Inflammatory macrophage treated with lipopolysaccharide for 4 hours (primary cell): ENCODE results near the gene PLEKHG4.

Source experiments
- DNase-seq: peaks from one replicate; pipeline ENCODE4 v3.0.0-alpha.2; 2020

PLEKHG4 gene

DNA sequence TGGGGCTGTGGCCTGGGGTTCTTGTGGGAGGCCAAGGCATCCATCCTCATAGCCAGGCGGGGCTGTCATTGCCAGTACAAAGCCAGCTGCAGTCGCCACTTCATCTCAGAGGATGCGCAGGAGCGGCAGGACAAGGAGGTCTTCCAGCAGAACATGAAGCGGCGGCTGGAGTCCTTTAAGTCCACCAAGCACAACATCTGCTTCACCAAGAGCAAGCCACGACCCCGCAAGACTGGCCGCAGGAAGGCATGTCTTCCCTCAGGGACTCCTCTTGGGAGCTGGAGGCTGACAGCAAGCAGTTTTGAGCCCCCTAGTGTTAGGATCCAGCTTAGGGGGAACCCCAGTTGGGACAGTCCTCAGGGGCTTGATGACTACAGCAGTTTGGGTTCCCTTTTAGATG, 15.1 kb upstream of the PLEKHG4 start:
- no peak for DNase-seq

GRCh38 chr16:67264866-67265265, 14.5 kb upstream of the PLEKHG4 start:
- DNase-seq: no peak

- DNase-seq: no peak
These were observed 13.5 kb upstream of the PLEKHG4 start for GRCh38 chr16:67265834-67266233.

DNA sequence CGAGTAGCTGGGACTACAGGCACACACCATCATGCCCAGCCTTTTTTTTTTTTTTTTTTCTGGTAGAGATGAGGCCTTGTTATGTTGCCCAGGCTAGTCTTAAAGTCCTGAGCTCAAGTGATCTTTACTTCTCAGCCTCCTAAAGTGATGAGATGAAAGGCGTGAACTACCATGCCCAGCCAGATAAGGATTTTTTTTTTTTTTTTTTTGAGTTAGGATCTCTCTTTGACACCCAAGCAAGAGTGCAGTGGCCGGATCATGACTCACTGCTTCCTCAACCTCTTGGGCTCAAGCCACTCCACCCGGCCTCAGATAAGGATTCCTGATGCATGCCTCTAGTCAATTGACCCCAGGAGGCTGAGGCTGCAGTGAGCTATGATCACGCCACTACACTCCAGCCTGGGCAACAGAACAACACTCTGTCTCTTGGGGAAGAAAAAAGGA, 11.2 kb upstream of the PLEKHG4 start:
- no peak for DNase-seq

DNA sequence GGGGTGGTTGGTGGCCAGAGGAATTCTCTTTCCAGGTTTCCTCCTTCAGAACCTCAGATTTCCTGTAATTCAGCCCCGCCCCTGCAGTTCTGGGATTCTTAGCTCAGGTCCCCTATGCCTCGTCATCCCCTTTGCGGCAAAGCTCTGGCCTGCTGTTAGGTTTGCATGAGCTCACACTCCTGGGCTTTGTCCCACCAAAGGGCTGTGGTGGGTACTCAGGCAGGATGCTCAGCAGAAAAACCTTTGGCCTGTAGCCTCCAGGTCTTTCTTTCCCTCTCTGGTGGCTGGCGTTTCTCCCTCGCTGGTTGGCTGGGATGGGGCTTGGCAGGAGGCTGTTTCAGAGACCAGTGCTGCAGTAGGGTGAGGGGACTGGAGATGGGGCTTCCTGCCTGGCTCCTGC, 9.6 kb upstream of the PLEKHG4 start:
- DNase-seq: no peak

DNA sequence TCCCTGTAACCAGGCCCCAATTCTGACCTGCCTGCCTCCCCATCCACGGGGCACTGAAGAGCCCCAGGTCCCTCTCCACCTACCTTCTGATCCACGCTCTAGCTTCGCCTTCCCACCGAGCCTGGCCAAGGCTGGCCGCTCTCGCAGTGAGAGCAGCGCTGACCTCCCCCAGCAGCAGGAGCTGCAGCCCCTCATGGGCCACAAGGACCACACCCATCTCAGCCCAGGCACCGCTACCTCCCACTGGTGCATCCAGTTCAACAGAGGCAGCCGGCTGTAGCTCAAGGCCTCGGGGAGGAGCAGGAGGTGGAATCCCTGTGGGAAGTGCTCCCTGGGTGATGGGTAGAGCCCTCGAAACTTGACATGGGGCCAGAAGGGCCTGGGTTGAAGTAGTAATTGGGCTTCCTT, 8.4 kb upstream of the PLEKHG4 start:
- DNase-seq: no peak

DNA sequence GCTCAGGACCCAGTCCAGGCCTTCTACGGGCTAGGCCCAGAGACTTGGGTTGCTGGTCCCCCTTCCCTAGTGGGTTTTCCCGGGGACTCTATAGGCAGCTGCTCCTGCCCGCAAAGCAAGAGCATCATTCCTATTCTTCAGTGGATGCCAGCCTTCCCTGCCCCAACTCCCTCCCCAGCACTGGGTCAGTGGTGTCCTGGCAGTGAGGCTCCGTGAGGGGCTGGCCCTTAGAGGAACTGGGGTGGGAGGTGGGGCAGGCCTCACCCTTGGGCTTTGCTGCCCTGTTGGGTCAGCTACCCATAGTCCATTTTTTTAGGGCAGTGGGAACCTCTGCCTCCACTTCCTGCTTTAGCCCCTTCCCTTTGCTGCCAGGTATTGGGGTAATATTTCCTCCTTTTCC, 7.9 kb upstream of the PLEKHG4 start:
- DNase-seq: no peak

DNA sequence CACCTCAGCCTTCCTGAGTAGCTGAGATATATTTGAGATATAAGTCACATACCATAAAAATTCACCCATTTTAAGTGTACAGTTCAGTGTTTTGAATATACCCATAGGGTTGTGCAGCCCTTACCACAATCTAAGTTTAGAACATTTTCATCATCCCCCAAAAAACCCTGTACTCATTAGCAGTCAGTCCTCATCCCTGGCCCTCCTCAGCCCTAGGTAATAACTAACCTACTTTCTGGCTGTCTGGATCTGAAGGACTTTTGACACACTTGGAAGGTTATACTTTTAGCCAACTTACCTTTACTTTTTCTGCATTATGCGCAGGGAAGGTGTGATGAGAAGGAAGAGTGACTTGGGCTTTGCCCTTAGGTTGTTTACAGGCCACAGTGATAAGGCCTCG, 4.0 kb upstream of the PLEKHG4 start:
- no peak for DNase-seq

DNA sequence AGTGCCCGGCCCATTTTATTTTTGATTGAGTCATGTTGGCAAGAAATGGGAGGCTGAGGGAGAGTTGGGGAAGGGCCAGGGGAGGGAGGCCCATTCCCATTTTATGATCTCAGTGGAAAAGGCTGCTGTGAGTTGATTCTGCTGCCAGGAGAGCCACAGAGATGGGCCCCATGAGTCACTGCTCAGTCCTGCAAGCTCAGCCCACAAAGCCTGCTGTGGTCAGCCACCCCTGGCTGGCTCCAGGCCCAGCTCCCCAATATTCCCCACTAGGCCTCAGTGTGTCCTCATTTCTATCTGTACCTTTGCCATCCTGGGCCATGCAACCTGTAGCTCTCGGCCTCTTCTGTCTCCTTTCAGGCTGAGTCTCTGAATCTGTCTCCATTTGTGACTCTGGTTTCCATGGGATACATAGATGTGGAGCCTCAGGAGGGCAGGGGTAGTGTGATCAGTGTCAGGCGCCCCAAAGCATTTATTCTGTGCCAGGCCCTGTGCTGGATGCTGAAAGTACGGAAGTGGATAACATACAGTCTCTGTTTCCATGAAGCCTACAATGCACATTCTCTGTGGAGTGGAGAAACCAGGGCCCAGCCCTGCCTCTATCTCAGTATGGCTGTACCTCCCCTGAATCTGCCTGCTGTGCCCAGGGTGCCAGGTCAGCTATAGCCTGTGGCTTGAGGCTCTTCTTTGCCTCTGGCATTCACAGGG, 1.9 kb upstream of the PLEKHG4 start:
- peak; percentile 25 for DNase-seq

DNA sequence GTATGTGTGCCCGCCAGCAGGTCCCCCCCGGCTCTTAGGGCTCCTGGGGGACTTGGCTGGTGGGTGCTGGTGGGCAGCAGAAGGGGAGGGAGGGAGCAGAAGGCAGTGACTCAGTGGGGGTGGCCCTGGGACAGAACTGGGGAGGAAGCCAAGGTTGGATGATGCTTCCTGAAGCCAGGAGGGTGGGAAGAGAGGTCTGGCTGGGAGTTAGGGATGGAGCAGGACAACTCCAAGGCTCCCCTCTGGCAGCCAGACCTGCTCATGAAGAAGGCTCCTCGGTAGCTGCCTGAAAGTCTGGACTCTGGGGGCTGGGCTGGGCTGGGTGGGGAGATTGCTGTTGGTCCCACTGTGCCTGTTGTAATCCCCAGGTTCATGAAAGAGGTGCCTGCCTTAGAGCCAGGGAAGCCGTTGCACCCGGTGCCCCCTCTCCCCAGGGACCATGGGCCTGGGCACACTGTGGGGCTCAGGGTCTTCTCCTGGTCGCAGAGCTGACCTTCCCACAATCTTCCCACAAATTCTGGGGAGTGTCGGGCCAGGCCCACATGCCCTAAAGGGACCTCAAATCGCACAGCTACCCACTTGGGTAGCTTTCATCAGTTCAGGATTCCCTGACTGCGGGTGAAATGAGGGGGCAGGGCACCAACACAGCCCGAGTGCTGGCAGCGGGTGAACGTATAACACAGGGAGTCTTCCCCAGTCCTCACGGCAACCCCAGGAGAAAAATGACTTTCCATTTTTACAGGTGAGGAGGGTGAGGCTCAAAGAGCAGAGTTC, 1.1 kb upstream of the PLEKHG4 start:
- no peak for DNase-seq

DNA sequence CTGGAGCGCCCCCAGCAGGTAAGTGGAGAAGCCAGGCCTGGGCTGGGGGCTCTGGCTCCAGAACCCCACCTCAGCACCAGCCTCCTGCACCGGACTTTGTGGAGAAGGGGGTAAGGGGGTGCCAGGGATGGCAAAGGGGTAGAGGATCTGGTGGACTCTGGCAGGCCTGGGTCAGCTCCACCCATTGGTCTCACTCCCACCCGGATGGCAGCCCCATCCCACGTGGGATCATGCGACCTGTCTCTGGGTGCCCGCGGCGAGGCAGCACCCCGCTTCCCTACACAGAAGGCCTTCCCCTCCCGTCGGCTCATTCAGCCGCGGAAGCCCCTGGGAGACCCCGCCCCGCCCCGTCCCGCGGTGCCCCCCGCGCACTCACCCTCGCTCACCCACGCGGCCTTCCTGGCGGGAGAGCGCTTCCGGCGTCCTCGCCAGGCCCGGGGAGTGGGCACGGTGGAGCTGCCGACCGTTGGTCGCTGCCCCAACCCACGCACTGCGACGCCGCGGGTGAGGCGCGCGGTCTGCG, 498 bp upstream of the PLEKHG4 start:
- DNase-seq: no peak

DNA sequence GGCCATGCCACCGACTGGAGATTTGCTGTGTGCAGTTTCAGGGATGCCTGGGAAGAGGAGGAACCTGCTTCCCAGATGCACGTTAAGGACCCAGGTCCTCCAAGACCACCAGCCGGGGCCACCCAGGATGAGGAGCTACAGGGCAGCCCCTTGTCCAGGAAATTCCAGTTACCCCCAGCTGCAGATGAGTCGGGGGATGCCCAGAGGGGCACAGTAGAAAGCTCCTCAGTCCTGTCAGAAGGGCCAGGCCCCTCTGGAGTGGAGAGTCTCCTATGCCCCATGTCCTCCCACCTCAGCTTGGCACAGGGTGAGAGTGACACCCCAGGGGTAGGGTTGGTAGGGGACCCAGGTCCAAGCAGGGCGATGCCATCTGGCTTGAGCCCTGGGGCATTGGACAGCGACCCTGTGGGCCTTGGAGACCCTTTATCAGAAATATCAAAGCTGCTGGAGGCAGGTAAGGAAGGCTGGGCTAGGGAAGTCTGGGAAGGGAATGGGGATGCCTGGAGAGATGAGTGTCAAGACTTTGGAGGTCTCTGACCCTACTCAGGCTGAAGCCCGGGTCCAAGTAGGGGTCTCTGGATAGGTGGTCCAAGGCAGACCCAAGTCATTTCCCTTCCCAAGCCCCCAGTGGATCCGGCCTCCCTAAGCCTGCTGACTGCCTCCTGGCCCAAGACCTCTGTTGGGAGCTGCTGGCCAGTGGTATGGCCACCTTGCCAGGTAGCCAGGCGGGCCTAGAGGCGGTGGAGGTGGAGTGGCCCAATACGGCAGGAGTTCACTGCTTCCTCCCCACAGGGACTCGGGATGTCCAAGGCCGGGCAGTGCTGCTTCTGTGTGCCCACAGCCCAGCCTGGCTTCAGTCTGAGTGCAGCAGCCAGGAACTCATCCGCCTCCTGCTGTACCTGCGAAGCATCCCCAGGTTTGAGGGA, 1.0 kb downstream of the PLEKHG4 start:
- DNase-seq: no peak

DNA sequence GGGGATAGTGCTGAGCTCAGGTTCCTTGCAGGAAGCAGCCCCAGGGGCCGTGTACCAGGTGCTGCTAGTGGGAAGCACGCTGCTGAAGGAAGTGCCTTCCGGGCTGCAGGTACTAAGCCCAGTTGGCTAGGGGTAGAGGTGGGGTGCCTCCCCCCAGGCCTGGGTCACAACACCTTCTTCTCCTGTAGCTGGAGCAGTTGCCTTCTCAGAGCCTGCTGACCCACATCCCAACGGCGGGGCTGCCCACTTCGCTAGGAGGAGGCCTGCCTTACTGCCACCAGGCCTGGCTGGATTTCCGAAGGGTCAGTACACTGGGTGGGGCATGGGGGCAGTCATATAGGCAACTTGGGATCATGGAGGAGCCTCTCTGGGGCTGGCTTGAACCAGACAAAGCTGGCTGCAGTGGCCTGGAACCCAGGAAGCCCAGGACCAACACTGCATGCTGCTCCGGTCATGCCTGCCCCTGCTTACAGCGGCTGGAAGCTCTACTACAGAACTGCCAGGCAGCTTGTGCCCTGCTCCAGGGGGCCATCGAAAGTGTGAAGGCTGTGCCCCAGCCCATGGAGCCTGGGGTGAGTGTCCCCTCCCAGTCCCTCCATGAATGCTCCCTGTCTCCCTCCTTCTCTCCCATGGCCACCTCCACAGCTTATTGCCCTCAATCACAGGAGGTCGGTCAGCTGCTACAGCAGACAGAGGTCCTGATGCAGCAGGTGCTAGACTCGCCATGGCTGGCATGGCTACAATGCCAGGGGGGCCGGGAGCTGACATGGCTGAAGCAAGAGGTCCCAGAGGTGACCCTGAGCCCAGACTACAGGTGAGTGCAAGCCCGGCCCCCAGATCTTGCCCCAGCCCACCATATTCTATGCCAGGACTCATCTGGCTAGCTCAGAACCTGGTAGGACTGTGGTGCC, 2.5 kb downstream of the PLEKHG4 start:
- DNase-seq: no peak

DNA sequence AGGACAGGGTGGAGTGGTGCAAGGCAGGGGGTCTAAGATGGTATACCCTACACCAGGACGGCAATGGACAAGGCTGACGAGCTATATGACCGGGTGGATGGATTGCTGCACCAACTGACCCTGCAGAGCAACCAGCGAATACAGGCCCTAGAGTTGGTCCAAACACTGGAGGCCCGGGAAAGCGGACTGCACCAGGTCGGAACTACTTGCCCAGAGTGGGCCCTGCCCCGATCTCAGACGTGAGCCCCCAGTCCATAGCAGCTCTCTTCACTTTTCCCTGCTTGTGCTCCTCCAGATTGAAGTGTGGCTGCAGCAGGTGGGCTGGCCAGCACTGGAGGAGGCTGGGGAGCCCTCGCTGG, 3.1 kb downstream of the PLEKHG4 start:
- no peak for DNase-seq

GRCh38 chr16:67283039-67283825, 3.9 kb downstream of the PLEKHG4 start:
- DNase-seq: peak; percentile 62

GRCh38 chr16:67283826-67284555, 4.7 kb downstream of the PLEKHG4 start:
- DNase-seq: no peak

GRCh38 chr16:67284699-67285646, 5.6 kb downstream of the PLEKHG4 start:
- DNase-seq: no peak

DNA sequence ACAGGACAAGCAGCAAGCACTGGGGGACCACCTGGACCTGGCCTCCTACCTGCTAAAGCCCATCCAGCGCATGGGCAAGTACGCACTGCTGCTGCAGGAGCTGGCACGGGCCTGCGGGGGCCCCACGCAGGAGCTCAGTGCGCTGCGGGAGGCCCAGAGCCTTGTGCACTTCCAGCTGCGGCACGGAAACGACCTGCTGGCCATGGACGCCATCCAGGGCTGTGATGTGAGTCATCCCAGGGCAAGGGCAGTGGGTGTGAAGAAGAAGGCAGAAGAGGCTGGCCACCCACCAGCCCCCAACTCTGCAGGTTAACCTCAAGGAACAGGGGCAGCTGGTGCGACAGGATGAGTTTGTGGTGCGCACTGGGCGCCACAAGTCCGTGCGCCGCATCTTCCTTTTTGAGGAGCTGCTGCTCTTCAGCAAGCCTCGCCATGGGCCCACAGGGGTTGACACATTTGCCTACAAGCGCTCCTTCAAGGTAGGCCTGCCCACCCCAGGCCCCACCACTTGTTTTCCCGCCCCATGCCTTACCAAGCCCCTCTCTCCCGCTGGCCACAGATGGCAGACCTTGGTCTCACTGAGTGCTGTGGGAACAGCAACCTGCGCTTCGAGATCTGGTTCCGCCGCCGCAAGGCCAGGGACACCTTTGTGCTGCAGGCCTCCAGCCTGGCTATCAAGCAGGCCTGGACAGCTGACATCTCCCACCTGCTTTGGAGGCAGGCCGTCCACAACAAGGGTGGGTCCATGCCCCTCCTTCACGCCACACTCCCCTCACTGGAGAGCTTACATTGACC, 7.3 kb downstream of the PLEKHG4 start:
- DNase-seq: no peak

DNA sequence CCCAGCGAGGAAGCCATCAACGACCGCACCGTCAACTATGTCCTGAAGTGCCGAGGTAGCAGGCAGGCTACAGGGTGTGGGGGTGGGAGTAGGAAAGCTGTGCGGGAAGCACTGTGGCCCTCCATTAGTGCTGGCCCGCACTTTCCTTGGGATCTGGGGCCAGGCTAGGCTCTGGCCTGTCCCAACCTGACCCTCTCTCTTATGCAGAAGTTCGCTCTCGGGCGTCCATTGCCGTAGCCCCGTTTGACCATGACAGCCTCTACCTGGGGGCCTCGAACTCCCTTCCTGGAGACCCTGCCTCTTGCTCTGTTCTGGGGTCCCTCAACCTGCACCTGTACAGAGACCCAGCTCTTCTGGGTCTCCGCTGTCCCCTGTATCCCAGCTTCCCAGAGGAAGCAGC, 8.6 kb downstream of the PLEKHG4 start:
- no peak for DNase-seq
